Ecto neural progenitor cell (in vitro differentiated cells): ENCODE measurements around the gene DOCK4.

Experiments
- DNase-seq: peaks from one replicate; pipeline ENCODE4 v3.0.0-alpha.2; 2018; ENCODE audit warnings: low spot score

Gene DOCK4

DNA sequence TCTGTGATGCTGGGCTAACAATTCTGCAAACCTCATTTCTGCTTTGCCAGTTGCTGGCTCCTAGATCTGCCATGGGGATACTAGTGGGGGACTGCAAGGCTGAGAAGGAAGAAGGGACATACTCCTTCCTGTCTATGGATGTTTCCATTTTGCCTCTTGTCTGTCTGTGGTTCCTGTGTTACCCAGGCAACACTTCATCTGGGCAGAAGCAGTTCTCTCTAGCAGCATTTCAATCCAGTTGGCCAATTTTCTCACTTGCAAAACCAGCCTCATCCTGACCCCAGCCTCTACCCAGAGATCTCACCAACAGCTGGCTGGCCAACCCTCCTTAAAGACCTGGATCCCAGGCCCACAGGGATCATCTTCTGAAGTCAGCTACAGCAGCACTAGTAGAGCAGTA lies 131.7 kb downstream of the DOCK4 start:
- DNase-seq: no peak

DNA sequence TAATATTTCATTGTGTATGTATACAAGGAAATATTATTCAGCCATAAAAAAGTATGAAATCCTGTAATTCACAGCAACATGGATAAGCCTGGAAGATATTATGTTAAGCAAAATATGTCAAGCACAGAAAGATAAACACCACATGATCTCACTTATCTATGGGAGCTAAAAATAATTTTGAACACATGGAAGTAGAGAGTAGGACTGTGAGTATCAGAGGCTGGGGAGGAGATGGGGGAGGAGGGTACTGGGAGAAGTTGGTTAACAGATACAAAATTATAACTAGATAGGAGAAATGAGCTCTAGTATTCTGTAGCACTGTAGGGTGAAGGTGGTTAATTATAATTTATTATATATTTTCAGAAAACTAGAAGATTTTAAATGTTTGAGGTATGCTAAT lies 132.7 kb downstream of the DOCK4 start:
- no peak for DNase-seq

DNA sequence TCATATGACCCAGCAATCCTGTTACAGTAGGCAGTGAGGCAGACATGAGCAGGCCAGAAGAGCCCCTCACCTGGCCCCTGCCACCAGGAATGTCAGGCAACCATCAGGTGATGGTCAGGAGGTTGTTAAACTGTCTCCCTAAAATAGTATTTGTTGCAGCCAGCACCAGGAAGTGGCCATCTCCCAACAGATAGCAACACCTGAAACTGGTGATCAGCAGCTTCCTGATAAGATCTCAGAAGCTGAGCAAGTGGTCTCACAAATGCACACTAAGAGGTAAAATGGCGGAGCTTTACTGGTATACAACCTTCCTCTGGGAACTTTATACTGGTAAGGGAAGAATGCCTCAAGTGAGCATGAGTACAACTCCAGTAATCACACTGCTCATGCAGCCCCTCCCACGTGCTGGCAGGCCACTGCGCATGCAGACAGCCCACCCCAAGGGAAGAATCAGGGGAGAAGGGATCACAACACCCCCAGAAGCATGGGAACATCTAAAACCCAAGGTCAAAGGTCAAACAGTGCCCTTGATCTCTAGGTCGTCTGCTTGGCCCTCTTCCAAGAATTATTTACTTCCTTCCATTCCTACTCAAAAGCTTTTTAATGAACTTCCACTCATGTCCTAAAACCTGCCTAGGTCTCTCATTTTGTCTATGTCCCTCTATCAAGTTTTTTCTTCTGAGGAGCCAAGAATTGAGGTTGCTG lies 133.5 kb downstream of the DOCK4 start:
- DNase-seq: no peak

DNA sequence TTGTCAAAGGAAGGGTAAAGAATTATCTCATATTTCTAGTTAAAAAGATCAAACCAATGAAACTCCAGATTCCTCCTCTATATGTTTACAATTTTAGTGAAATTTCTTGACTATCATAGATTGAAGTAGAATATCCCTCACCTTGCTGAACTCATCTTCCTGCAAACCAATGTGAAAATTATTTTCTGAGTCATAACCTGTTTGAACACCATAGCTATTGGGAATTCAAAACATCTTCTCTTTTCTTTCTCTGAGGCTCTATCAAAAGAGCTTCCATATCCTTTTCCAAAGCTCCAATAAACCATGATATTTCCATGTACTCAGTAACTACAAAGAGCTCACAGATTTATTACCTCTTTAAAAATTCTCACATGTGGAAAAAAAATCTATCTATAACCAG lies 134.3 kb downstream of the DOCK4 start:
- DNase-seq: no peak

DNA sequence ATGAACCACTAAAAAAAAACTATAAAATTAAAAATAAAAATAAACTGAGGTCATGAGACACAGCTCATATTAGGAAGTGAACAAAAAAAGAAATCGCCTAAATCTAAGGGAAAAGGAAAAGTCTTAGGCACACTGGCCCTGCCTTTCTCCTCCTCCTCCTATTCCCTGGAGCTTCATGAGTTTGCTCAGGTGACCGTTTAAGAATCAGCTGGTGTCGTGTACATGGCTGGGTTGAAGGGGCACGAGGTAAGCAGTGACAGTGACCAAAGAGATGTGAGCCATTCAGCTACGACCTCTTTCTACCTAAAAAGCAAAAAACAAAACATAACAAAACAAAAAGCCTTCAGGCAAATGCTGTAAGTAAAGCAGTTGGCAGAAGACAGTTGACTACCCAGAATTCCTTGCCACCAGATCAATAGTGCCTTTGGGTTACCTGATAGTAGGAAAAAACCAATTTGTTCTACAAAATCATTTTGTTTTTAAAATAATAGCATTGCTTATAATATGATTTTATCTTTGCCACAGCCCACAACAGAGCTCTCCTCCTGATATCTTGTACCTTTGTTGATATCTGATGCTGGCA lies 135.4 kb downstream of the DOCK4 start:
- no peak for DNase-seq

DNA sequence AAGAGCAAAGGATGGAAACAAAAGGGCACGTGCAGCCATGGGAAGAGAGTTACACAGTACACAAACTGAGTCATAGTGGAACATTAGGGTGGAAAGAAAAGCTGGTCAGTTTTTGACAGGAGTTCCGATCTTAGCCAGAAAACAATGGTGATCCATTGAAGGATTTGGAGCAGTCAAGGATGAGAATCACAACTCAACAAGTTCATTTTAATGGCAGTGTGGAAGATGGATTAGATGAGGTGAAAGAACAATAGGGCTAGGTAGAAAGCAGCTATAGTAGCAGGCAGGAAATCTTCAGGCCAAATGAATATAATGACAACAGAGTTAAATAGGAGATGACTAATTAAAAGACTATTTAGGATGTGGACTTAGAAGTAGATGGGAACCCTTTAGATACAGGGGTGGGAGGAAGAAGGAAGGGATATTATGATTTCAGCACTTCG lies 136.3 kb downstream of the DOCK4 start:
- no peak for DNase-seq

DNA sequence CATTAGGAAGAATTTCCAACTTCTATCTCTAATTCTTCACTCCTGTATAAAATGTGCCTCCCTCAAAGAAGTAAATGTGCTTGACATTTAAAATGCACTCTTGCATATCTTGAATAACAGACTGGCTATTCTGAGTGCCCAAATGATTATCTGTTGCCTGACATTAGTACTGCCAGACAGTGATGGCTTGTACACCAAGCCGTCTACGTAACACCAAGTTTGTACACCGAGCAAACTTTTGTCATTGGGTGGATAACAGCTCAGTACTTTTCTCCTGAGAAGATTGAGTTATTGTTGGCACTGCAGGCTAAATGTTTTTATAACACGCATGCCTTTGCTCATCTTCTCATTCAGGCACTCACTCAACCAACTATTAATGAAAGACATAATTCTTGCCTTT lies 137.2 kb downstream of the DOCK4 start:
- no peak for DNase-seq

DNA sequence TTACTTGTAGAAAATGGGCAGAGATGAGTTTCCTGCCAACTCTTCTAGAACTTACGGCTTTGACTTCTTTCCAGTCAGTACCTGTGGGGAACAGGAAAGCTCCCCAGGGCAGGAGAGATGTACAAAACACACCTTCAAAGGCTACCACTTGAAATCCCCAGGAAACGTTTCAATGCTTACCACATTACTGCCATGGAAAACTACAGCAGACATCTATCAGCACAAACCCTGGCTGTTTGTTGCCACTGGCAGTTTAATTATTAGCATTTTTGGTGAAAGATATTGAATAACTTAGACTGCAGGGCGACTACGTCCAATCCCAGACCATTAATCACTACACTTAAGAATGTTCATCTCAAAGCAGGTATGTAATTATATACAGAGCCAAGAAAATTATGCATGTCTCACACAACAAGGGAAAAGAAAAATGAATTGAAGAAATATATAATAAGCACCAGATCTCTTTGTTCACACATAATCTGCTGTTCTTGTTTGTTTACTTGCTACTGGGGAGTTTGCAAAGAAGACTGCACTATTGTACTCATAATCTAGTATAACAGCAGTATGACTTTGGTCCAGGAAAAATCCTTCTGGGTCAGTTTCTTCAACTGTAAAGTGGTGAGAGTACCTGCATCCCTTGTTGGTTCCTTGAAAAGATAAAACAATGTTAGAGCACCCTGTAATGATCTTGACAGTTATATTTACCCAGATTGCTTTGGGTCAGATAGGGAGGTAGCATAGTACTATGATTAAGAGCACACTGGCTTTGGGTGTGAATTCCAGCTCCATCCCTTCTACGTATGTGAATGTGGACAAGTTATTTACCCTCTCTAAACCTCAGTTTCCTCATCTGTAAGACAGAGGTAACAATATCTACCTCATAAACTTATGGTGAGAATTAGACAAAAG lies 138.3 kb downstream of the DOCK4 start:
- no peak for DNase-seq

DNA sequence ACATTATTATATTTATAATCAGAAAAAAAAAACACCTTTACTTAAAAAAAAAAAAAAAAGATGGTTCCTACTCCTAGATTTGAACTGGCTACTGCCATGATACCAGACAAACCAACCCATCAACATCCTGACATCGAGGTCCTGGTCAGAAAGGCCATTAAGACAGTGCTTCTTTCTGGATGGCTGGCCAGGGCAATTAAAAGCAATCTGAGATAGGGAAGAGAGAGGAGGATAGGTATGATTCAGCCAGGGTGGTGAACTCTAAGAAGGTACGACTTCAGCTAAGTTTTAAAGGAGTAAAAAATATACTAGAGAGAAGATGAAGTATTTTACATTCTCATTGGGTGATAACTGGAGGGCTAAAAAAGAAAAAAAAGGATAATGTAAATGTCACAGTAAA lies 139.0 kb downstream of the DOCK4 start:
- DNase-seq: no peak

DNA sequence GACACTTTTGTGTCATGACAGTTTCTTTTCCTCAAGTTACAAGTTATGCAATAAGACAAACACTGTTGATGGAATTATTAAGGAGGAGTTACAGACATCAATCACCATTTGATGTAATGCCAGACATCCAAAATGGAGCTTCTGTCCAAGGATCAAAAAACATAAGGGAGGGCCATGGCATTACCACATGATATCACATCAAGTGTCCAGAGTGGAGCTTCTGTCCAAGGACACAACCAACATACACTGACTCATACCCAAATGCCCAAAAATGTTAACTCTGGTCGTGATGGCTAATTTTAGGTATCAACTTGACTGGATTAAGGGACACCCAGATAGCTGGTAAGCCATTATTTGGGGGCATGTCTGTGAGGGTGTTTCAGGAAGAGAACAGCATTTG lies 140.4 kb downstream of the DOCK4 start:
- DNase-seq: no peak

DNA sequence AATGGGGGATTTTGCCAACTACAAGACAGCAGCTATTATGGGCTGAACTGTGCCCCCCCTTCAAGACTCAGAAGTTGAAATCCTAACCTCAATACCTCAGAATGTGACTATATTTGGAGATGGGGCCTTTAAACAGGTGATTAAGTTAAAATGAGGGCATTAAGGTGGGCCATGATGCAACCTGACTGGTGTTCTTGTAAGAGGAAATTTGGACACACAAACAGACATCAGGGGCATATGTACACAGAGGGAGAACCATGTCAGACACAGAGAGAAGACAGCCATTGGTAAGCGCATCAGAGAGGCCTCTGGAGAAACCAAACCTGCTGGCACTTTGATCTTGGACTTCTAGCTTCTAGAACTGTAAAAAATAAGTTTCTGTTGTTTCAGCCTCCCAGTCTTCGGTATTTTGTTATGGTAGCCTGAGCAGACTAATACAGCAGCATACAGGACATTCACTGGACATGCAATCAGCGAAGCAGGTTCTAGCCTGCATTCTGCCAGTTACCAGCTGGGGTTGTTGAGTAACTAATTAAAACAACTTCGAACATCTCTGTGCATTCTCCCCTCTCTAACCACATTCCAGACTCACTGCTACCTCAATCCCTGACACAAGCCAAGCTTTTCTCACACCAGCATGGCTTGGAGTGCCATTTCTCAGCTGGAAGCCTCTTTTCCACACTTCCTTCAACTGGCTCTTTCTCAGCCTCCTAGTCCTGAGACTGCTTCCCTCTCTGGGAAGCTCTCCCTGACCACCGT lies 141.4 kb downstream of the DOCK4 start:
- no peak for DNase-seq

DNA sequence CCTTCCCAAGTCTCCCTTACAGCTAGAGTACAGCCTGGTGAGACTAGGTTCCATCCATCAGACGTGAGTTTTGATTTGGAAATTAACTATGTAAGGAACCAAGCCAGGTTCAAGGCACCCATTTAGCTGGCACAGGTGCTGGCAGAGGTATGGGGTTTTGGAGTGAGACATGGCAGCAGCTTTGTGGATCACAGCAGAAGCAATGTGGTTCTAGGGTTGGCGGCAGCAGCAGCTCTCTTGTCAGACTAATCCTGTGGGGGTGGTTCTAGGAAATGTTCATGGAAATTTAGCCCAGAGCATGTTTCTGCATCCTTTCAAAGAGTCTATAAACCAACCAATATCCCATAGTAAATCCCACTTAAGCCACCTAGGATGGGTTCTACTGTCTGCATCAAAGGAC lies 142.2 kb downstream of the DOCK4 start:
- DNase-seq: no peak

DNA sequence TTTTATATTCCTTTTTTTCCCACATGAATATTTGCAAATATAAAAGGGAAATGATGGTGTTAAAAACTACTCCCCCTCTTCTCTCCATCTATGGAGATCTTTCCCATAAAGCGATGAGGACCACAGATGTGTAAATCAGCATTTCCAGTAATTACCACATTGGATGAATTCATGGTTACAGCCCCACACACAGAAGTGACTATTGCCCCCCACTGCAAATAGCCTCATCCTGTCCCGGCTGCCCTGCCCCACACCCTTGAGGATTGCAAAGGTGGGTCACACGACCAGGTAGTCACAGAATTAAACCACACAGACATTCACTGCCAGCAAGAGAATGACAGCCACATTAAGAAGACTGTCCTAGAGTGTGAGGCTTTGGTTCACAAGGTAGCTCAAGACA lies 145.1 kb downstream of the DOCK4 start:
- DNase-seq: no peak

DNA sequence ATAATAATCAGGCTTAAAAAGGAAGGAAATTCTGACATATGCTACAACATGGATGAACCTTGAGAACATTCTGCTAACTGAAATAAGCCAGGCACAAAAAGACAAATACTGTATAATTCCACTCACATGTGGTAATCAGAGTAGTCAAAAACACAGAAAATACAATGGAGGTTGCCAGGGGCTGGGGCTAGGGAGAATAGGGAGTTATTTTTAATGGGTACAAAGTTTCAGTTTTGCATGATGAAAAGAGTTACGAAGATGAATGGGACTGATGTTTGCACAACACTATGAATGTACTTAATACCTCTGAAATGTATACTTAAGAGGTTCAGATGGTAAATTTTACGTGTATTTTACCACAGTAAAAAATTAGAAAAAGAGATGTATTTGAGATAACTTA lies 145.6 kb downstream of the DOCK4 start:
- DNase-seq: no peak

DNA sequence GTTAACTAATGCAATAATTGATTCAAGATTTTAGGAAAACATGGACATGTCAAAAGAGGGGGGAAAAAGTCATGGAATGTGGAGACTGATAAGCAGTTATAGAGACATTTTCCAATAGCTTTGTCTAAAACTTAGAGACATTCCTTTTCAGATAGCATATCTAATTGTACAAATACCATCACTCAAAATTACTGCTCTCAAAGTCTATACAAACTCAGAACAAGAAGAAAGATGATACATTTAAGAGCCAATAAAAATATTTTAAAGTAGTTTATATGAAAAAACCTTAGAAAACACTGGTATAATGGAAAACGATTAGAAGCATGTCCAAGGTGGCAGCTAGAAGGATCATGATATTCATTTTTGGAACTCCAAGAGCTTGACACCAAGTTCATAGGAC lies 146.5 kb downstream of the DOCK4 start:
- no peak for DNase-seq

DNA sequence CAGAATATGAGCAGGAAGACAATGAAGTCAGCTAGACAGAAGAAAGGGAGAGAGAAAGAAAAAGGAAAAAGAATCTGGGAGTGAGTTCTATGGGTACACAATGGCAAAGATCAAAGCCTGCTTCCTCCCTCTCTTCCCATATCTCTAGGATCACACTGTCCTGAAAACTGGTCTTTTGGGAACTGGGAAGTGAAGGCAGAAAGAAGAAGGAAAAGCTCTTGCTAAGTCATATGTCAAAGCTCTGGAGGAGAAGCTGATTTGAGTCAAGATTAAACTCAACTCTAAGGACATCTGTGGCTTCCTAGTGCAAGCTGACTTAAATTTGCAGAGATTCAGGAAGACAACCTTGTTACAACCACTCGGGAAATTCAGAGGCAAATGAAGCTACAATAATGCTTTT lies 147.5 kb downstream of the DOCK4 start:
- no peak for DNase-seq

DNA sequence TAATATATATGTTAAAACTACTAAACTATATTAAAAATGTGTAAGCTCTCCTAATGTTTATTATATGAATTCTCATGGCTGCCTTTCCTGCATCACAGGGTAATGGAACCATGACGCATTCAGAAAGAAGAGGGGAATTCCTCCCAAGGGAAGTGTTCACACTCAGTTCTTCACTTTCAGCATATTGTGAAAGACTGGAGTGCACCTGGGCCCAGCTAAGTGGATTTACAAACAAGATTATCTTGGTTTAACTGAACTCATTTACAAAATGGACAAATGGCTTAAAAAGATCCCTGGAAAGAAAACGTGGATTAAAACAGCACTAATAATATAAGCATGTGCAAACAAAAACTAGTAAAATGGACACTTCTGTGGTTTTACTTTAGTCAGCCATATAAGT lies 149.8 kb downstream of the DOCK4 start:
- no peak for DNase-seq

DNA sequence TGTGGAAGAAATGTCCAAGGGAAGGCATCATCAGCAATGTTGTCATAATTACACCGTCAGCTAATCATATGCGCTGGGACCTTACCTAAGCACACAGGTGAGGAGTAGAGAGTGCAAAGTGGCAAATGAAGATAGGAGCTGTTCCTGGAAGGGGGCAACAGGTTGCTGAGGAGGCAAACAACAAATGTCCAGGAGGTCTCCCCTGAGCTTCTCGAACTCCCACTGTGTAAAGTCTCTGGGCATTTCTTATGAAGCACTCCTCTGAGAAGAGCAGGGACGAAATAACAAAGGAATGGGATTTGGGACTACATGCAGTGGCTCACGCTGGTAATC lies 152.5 kb downstream of the DOCK4 start:
- no peak for DNase-seq

DNA sequence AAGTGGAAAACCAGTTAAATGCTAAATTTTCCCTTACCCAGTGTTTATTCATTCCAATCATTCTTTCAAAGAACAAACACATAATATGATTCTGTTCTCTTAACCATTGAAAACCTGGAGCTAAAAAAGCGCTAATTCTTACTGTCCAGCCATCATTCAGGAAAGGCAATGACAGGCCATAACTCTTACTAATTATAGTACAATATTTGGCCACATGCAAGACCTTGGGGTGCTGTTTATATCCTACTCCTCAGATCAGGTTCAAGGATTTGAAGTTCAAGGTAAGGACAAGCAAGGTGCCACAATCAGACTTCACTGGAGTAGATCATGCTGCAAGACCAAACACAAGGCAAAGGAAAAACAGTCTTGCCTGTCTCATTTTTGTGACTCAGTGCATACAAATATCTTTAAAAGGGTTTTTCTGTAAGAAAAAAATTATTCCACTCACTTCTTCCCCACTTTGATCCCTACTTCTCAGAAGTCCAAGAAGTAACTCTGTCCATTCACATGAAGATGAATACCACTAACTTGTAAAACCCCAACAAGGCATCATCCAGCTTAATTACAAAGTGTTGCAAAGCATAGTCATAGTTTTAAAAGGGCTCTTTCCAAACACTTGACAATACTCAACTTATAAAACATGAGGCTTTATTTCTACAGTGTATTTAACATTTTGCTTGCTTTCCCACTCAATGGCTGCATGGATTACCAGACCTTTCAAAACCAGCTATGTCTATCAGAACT lies 153.0 kb downstream of the DOCK4 start:
- DNase-seq: no peak

DNA sequence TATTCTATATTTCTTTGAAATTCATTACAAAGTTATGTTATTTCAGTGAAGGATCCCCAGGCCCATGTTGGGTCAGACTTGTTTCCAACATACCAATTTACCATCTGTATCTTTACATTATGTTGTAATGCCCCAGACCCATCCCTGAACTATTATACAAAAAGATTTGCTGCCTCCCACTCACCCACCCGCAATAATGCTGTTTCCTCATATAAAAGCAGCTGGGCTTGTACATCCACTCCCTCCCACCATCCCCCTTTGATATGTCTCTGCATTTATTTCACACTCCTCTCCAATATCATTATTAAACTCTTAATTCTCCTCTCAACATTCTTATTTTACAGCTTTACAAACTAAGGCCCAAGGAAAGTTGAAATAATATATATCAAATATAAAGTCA lies 153.7 kb downstream of the DOCK4 start:
- DNase-seq: no peak

DNA sequence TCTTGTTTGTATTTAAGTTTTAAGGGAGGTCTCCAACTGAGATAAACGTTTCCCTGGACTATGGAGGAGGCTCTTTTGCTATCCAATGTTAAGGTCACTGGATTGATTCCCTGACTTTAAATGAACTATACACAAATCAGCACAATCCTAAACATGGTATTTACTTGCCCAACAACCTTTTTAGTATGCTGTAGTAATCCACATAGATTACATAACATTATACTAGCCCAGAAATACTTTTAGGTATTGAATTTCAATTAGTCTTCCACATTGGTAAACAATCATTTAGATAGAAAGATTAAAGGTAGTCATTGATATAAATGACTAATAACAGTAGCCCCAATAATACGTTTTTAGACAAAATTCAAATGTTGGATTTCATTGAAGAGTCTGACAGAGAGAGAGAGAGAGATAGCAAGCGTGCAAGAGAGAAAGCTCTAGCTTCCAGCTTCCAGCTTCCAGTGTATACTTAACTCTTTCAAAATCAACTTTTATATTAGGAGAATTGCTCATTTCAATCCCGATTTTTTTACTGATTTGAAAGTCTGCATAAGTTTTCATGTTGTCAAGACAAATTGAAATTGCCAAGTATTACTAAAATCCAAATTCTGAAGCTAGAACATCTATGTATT lies 155.8 kb downstream of the DOCK4 start:
- DNase-seq: no peak
